Stimulated activated naive CD4-positive, alpha-beta T cell (primary cell): ENCODE measurements around the gene PPP2CA.
"Not testable (repeated sequence)": the region's sequence is repeated elsewhere in the genome, so short reads cannot be mapped to it uniquely, and the experiment has no call there.

Source experiments
- DNase-seq, 6 experiments: peaks; one replicate each; lab custom pipeline; 2025; lab: John Stamatoyannopoulos, UW

PPP2CA gene

GRCh38 chr5:134189031-134189430 lies 36.8 kb downstream of the PPP2CA start:
- DNase-seq, result no peak

GRCh38 chr5:134188092-134188491 lies 37.8 kb downstream of the PPP2CA start:
- DNase-seq, result no peak

GRCh38 chr5:134184155-134185135 lies 41.4 kb downstream of the PPP2CA start:
- DNase-seq, result peak; percentile 43 to 77 (median 67)

- DNase-seq, result no peak
These were observed 42.4 kb downstream of the PPP2CA start for GRCh38 chr5:134183481-134183880.

- no peak for DNase-seq
These were observed 47.8 kb downstream of the PPP2CA start for GRCh38 chr5:134178096-134178419.

- DNase-seq, result peak in 2 of 6 experiments; percentile 16 to 27
These were observed 48.3 kb downstream of the PPP2CA start for GRCh38 chr5:134177369-134178095.

GRCh38 chr5:134176511-134177368 lies 49.1 kb downstream of the PPP2CA start, which contains the start of gene SKP1:
SKP1 (minus strand) TSS chr5:134176950; CDS start chr5:134174022, 2,928 bp downstream.
- peak; percentile 77 to 96 (median 86) for DNase-seq

- DNase-seq, result peak in 2 of 6 experiments; percentile 47 to 71
These were observed 49.9 kb downstream of the PPP2CA start for GRCh38 chr5:134175921-134176510.

GRCh38 chr5:134174841-134175839 lies 50.7 kb downstream of the PPP2CA start:
- DNase-seq, result no peak

- no peak for DNase-seq
These were observed 53.9 kb downstream of the PPP2CA start for GRCh38 chr5:134171972-134172371.

GRCh38 chr5:134162592-134162991 lies 63.3 kb downstream of the PPP2CA start:
- no peak for DNase-seq

- DNase-seq, result no peak
These were observed 64.1 kb downstream of the PPP2CA start for GRCh38 chr5:134161513-134162395.

GRCh38 chr5:134153657-134154056 lies 72.2 kb downstream of the PPP2CA start:
- DNase-seq, result no peak

GRCh38 chr5:134153241-134153640 lies 72.6 kb downstream of the PPP2CA start:
- no peak for DNase-seq

- DNase-seq, result not testable (repeated sequence)
These were observed 73.6 kb downstream of the PPP2CA start for GRCh38 chr5:134152173-134152832.

GRCh38 chr5:134151723-134152122 lies 74.2 kb downstream of the PPP2CA start:
- no peak for DNase-seq

GRCh38 chr5:134149571-134150303 lies 76.1 kb downstream of the PPP2CA start:
- DNase-seq, result peak in 1 of 6 experiments; percentile 39

- DNase-seq, result peak in 1 of 6 experiments; percentile 42
These were observed 76.8 kb downstream of the PPP2CA start for GRCh38 chr5:134148986-134149539.
